Omental fat pad (tissue), 4 donors: Measurements from ENCODE around the gene KRTAP12-1. TPM values are rescaled to one million over a fixed set of nuclear protein-coding genes. Genes with fewer than 3 reads are reported as not detected.

ENCODE experiments used
- ATAC-seq: fragments of 150-250 bp; one replicate; pipeline ENCODE4 v1.9.1; 2016; ENCODE audit warnings: mild to moderate bottlenecking, moderate library complexity; ENCODE audit not compliant: low FRiP score
- DNase-seq: peaks from one replicate; pipeline ENCODE4 v3.0.0-alpha.2; 2019; ENCODE audit warnings: low spot score
- CTCF ChIP-seq, 3 donors: fragments of 450-650 bp; IDR thresholded peaks; one replicate each; pipeline ENCODE4 v1.5.1; 2016 to 2017; ENCODE audit warnings: antibody characterized with exemption in 3 of 3, mild to moderate bottlenecking in 3 of 3, moderate library complexity in 2 of 3
- small RNA-seq: library from RNA; depleted of rRNA; stranded (forward); fragments of <200 nt; gene quantifications from one replicate; pipeline ENCODE3, GENCODE V24; 2016
- total RNA-seq, 4 donors: library from RNA; depleted of rRNA; stranded (reverse); fragments of >200 nt; gene quantifications; one replicate each; pipeline ENCODE4 v1.1.0, GENCODE V29; 2016

KRTAP12-1 gene
- total RNA-seq, 4 donors from 2014 or later, result not detected

DNA sequence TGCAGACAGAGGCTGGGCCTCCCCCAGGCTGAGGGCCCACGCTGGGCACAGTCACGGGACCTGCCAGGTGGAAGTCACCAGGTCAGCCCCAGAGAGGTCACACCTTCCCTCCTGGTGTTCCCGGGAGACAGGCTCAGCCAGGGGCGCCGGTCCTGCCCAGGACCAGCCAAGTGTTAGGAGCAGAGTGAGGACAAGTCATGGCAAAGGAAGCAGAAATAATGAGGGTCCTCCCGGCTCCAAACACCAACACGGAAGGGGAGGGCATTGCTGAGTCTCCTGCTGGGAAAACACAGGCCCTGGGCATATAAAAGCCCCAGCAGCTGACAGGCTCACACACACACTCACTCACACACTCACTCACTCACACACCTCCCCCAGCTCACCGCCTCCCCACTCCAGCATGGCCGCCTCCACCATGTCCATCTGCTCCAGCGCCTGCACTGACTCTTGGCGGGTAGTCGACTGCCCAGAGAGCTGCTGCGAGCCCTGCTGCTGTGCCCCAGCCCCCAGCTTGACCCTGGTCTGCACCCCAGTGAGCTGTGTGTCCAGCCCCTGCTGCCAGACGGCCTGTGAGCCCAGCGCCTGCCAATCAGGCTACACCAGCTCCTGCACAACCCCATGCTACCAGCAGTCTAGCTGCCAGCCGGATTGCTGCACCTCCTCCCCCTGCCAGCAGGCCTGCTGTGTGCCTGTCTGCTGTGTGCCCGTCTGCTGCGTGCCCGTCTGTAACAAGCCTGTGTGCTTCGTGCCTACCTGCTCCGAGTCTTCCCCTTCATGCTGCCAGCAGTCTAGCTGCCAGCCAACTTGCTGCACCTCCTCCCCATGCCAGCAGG is 44.7 kb downstream of the KRTAP12-1 start, which contains the start of gene KRTAP10-10:
Gene KRTAP10-10 (plus strand): TSS at position 339 of the 833 bp plus-strand sequence. CDS start 62 bp downstream, at position 401.
- TF ChIP-seq CTCF (IDR thresholded peaks at IDR 0.05), result no peak
- DNase-seq (no peak), ATAC-seq (no peak)

GRCh38 chr21:44636209-44637017 is 45.5 kb downstream of the KRTAP12-1 start:
- no peak for TF ChIP-seq CTCF (IDR thresholded peaks at IDR 0.05)
- DNase-seq, result no peak

DNA sequence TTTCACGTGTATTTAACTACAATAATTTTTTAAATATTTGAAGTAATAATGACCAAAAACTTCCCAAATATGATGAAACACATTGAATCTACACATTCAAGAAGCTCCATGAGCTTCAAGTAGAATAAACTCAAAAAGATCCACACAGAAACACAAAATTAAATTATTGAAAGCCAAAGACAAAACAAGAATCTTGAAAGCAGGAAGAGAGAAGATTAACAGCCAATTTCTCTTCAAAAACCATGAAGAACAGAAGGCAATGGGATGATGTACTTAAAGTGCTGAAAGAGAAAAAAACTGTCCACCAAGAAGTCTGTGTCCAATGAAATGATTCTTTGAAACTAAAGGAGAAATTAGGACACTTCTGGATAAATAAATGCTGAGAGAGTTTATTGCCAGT is 49.9 kb downstream of the KRTAP12-1 start:
- no peak for DNase-seq
- ATAC-seq, result no peak
- TF ChIP-seq CTCF (IDR thresholded peaks at IDR 0.05), result no peak

More at GRCh38 chr21:44636209-44637017, 45.5 kb downstream of the KRTAP12-1 start:
- no peak for ATAC-seq

Small RNA genes within 50 kb of the gene (small RNA-seq; reads per million reads assigned to genes)
- not detected for gene KRTAP12-6P

Other genes with a start within 250 kb of the KRTAP12-1 start
- 1 to 10 TPM; 1.4 to 4.4 (median 3.6) TPM for gene LRRC3, start 226.7 kb downstream of the KRTAP12-1 start, total RNA-seq
- not detected for gene KRTAP10-1, start 142.0 kb downstream of the KRTAP12-1 start, total RNA-seq
- not detected for gene KRTAP10-2, start 130.7 kb downstream of the KRTAP12-1 start, total RNA-seq
- gene KRTAP10-3, start 123.4 kb downstream of the KRTAP12-1 start, total RNA-seq, result not detected
- not detected for gene KRTAP10-4, start 108.4 kb downstream of the KRTAP12-1 start, total RNA-seq
- not detected for gene KRTAP10-5, start 101.6 kb downstream of the KRTAP12-1 start, total RNA-seq
- not detected for gene KRTAP10-6, start 89.7 kb downstream of the KRTAP12-1 start, total RNA-seq
- gene KRTAP10-7, start 81.6 kb downstream of the KRTAP12-1 start, total RNA-seq, result not detected
- gene KRTAP10-8, start 70.1 kb downstream of the KRTAP12-1 start, total RNA-seq, result not detected
- not detected for gene KRTAP10-9, start 55.1 kb downstream of the KRTAP12-1 start, total RNA-seq
- not detected for gene KRTAP10-10, start 44.8 kb downstream of the KRTAP12-1 start, total RNA-seq
- not detected for gene KRTAP10-11, start 35.7 kb downstream of the KRTAP12-1 start, total RNA-seq
- not detected for gene KRTAP12-4, start 27.5 kb downstream of the KRTAP12-1 start, total RNA-seq
- gene KRTAP12-3, start 24.2 kb downstream of the KRTAP12-1 start, total RNA-seq, result not detected
- not detected for gene KRTAP12-2, start 15.2 kb downstream of the KRTAP12-1 start, total RNA-seq
- gene KRTAP10-12, start 15.0 kb upstream of the KRTAP12-1 start, total RNA-seq, result not detected
- under 1 TPM in 1 of 4 donors, not detected in 3; 0.19 TPM for gene TSPEAR, start 29.4 kb upstream of the KRTAP12-1 start, total RNA-seq
- 100 to 1,000 TPM in 3 of 4 donors, 10 to 100 TPM in 1; 95.8 to 187 (median 103) TPM for gene UBE2G2, start 119.7 kb upstream of the KRTAP12-1 start, total RNA-seq
- 10 to 100 TPM; 55.5 to 62.9 (median 60.2) TPM for gene SUMO3, start 135.9 kb upstream of the KRTAP12-1 start, total RNA-seq
- gene PTTG1IP, start 191.5 kb upstream of the KRTAP12-1 start, total RNA-seq, result 100 to 1,000 TPM; 200 to 241 (median 214) TPM
- 100 to 1,000 TPM in 3 of 4 donors, 10 to 100 TPM in 1; 98.5 to 581 (median 217) TPM for gene ITGB2, start 238.7 kb upstream of the KRTAP12-1 start, total RNA-seq